ENCODE measurements around the gene PRR20B. TPM values are rescaled to one million over a fixed set of nuclear protein-coding genes. Genes with fewer than 3 reads are reported as not detected.
"Not testable (repeated sequence)": the region's sequence is repeated elsewhere in the genome, so short reads cannot be mapped to it uniquely, and the experiment has no call there.

The PRR20B gene
- not detected for polyA plus RNA-seq (ENCODE audit: insufficient read length in 3 of 3)

GRCh38 chr13:57147188-57147587 lies at the start of gene PRR20B:
TSS of gene PRR20B (plus strand) at chr13:57147488. CDS start at chr13:57147875, 387 bp downstream.
- not testable (repeated sequence) for DNase-seq (ENCODE audit: low read depth in 3 of 3, low spot score in 2 of 3)

GRCh38 chr13:57114945-57115344 lies 32.3 kb upstream of the PRR20B start:
- DNase-seq (ENCODE audit: low read depth in 3 of 3, low spot score in 2 of 3) = no peak

- no peak for DNase-seq (ENCODE audit: low read depth in 3 of 3, low spot score in 2 of 3)
Measured at GRCh38 chr13:57123681-57124080, 23.6 kb upstream of the PRR20B start.

- no peak for DNase-seq (ENCODE audit: low read depth in 3 of 3, low spot score in 2 of 3)
Measured at GRCh38 chr13:57128909-57129308, 18.4 kb upstream of the PRR20B start.

GRCh38 chr13:57136093-57136492 lies 11.2 kb upstream of the PRR20B start:
- no peak for DNase-seq (ENCODE audit: low read depth in 3 of 3, low spot score in 2 of 3)

- DNase-seq (ENCODE audit: low read depth in 3 of 3, low spot score in 2 of 3) = no peak
Measured at GRCh38 chr13:57137585-57137984, 9.7 kb upstream of the PRR20B start.

GRCh38 chr13:57138988-57139387 lies 8.3 kb upstream of the PRR20B start:
- DNase-seq (ENCODE audit: low read depth in 3 of 3, low spot score in 2 of 3) = no peak

- DNase-seq (ENCODE audit: low read depth in 3 of 3, low spot score in 2 of 3) = not testable (repeated sequence)
Measured at GRCh38 chr13:57139781-57140180, 7.5 kb upstream of the PRR20B start.

GRCh38 chr13:57140235-57140968 lies 6.9 kb upstream of the PRR20B start, which contains the start of gene PRR20A:
TSS of gene PRR20A (plus strand) at chr13:57140918. CDS start at chr13:57141305, 387 bp downstream.
- not testable (repeated sequence) for DNase-seq (ENCODE audit: low read depth in 3 of 3, low spot score in 2 of 3)

GRCh38 chr13:57148106-57148505 lies 818 bp downstream of the PRR20B start:
- DNase-seq (ENCODE audit: low read depth in 3 of 3, low spot score in 2 of 3) = not testable (repeated sequence)

GRCh38 chr13:57153761-57154160 lies 6.5 kb downstream of the PRR20B start, which contains the start of gene PRR20C:
TSS of gene PRR20C (plus strand) at chr13:57154061. CDS start at chr13:57154448, 387 bp downstream.
- DNase-seq (ENCODE audit: low read depth in 3 of 3, low spot score in 2 of 3) = not testable (repeated sequence)

- not testable (repeated sequence) for DNase-seq (ENCODE audit: low read depth in 3 of 3, low spot score in 2 of 3)
Measured at GRCh38 chr13:57160332-57160731, 13.0 kb downstream of the PRR20B start, which contains the start of gene PRR20D. TSS of gene PRR20D (plus strand) at chr13:57160632. CDS start at chr13:57161019, 387 bp downstream.

GRCh38 chr13:57166897-57167296 lies 19.6 kb downstream of the PRR20B start, which contains the start of gene PRR20E:
TSS of gene PRR20E (plus strand) at chr13:57167197. CDS start at chr13:57167584, 387 bp downstream.
- not testable (repeated sequence) for DNase-seq (ENCODE audit: low read depth in 3 of 3, low spot score in 2 of 3)

GRCh38 chr13:57191667-57192066 lies 44.4 kb downstream of the PRR20B start:
- no peak for DNase-seq (ENCODE audit: low read depth in 3 of 3, low spot score in 2 of 3)

Other genes starting within 250 kb of the PRR20B start
- gene PRR20A, start 6.6 kb upstream of the PRR20B start, polyA plus RNA-seq (ENCODE audit: insufficient read length in 3 of 3) = not detected
- gene PRR20C, start 6.6 kb downstream of the PRR20B start, polyA plus RNA-seq (ENCODE audit: insufficient read length in 3 of 3) = not detected
- gene PRR20D, start 13.1 kb downstream of the PRR20B start, polyA plus RNA-seq (ENCODE audit: insufficient read length in 3 of 3) = not detected
- not detected for gene PRR20E, start 19.7 kb downstream of the PRR20B start, polyA plus RNA-seq (ENCODE audit: insufficient read length in 3 of 3)